PC-3 (cell line): ENCODE results near the gene MYCT1. TPM values are rescaled to one million over a fixed set of nuclear protein-coding genes. Genes with fewer than 3 reads are reported as not detected.

Experiments used
- ATAC-seq: fragments of 200-7000 bp; cut with Tn5 transposase; 2 replicates; pipeline ENCODE4 v1.9.1; 2020; ENCODE audit warnings: mild to moderate bottlenecking, moderate library complexity
- BruUV-seq: library from RNA; stranded (reverse); fragments of 400-500 nt; replicated peaks from 2 replicates; lab custom pipeline; 2021; lab: Mats Ljungman, UMichigan
- CTCF ChIA-PET: fragments of 300-600 bp; sonication (Branson Sonifier 250); formaldehyde crosslinking; loops from one replicate; lab custom pipeline; 2022; ENCODE audit warnings: antibody characterized with exemption; lab: Charles Lee
- POLR2A ChIA-PET: fragments of 300-600 bp; sonication (Branson Sonifier 250); formaldehyde crosslinking; loops from one replicate; lab custom pipeline; 2022; ENCODE audit warnings: antibody characterized with exemption; ENCODE audit not compliant: unreplicated experiment; lab: Charles Lee
- DNase-seq: peaks from one replicate; pipeline ENCODE4 v3.0.0-alpha.2; 2015
- H2AFZ ChIP-seq: fragments of 300-600 bp; sonication (generic); 2 replicates; pipeline ENCODE4 v1.6.0; 2016; ENCODE audit warnings: antibody characterized with exemption, low read length
- H3F3A ChIP-seq: fragments of 300-600 bp; sonication (generic); one replicate; pipeline ENCODE4 v1.6.0; 2017; ENCODE audit warnings: antibody characterized with exemption, low read length, control low read depth, mild to moderate bottlenecking; ENCODE audit not compliant: unreplicated experiment
- H3K27ac ChIP-seq: fragments of 300-600 bp; sonication (generic); 2 replicates; pipeline ENCODE4 v1.5.1; 2016; ENCODE audit warnings: mild to moderate bottlenecking, low read length
- H3K27me3 ChIP-seq: fragments of 300-600 bp; sonication (generic); 2 replicates; pipeline ENCODE4 v1.6.1; 2016; ENCODE audit warnings: low read length, mixed read lengths
- H3K36me3 ChIP-seq: fragments of 300-600 bp; sonication (generic); 2 replicates; pipeline ENCODE4 v1.6.1; 2016; ENCODE audit warnings: low read depth, mixed run types, low read length, mixed read lengths
- H3K4me1 ChIP-seq: fragments of 300-600 bp; sonication (generic); 2 replicates; pipeline ENCODE4 v1.5.1; 2016; ENCODE audit warnings: low read length; ENCODE audit not compliant: insufficient read depth
- H3K4me2 ChIP-seq: fragments of 300-600 bp; sonication (generic); 2 replicates; pipeline ENCODE4 v1.6.0; 2016; ENCODE audit warnings: low read length
- H3K4me3 ChIP-seq: fragments of 300-600 bp; sonication (generic); 2 replicates; pipeline ENCODE4 v1.5.1; 2016; ENCODE audit warnings: mild to moderate bottlenecking, low read length, mixed read lengths
- H3K79me2 ChIP-seq: fragments of 300-600 bp; sonication (generic); 2 replicates; pipeline ENCODE4 v1.6.1; 2017; ENCODE audit warnings: low read length, mixed read lengths
- H3K9ac ChIP-seq: fragments of 300-600 bp; sonication (generic); 2 replicates; pipeline ENCODE4 v1.6.0; 2016; ENCODE audit warnings: mild to moderate bottlenecking, low read length
- H3K9me2 ChIP-seq: fragments of 300-600 bp; sonication (generic); replicated peaks from 2 replicates; pipeline ENCODE4 v1.6.1; 2016; ENCODE audit warnings: mixed run types, low read length, mixed read lengths
- H3K9me3 ChIP-seq: fragments of 300-600 bp; sonication (generic); 2 replicates; pipeline ENCODE4 v1.6.1; 2016; ENCODE audit warnings: low read length, mixed read lengths
- H4K20me1 ChIP-seq: fragments of 300-600 bp; sonication (generic); 2 replicates; pipeline ENCODE4 v1.6.1; 2016; ENCODE audit warnings: low read length, mixed read lengths
- CTCF ChIP-seq: fragments of 300-600 bp; sonication (generic); conservative IDR thresholded peaks from 2 replicates; pipeline ENCODE4 v1.5.1; 2017; ENCODE audit warnings: antibody characterized with exemption, low read depth, mild to moderate bottlenecking, low read length
- EZH2 ChIP-seq: fragments of 300-600 bp; sonication (generic); IDR thresholded peaks from one replicate; pipeline ENCODE4 v1.6.1; 2017; ENCODE audit warnings: antibody characterized with exemption, mild to moderate bottlenecking, low read length; ENCODE audit not compliant: unreplicated experiment
- EZH2phosphoT487 ChIP-seq: fragments of 300-600 bp; sonication (generic); IDR thresholded peaks from 2 replicates; pipeline ENCODE4 v1.6.1; 2018; ENCODE audit warnings: mild to moderate bottlenecking, antibody characterized with exemption, low read length, borderline replicate concordance
- intact Hi-C: fragments of 100-400 bp; cut with micrococcal nuclease; formaldehyde crosslinking; loops from 2 replicates; pipeline ENCODE4 v1.9.0; 2023
- total RNA-seq: library from RNA; depleted of rRNA; stranded (reverse); fragments of >200 nt; gene quantifications from 2 replicates; pipeline ENCODE4 v1.2.3, GENCODE V29; 2014

Gene MYCT1
- total RNA-seq, 1 experiment from 2014 or later: 0.55 TPM

GRCh38 chr6:152769159-152769558, 71.5 kb downstream of the MYCT1 start:
- DNase-seq: no peak
- no peaks in the 10 kb centered on the region for H3K36me3 ChIP-seq
- TF ChIP-seq EZH2phosphoT487: no peak
- no peak for TF ChIP-seq CTCF
- no peak for TF ChIP-seq EZH2
- H2AFZ ChIP-seq: no peak overlapping the region
- intact Hi-C loops: no loop called here
- H3K9me2 ChIP-seq: no peaks in the 10 kb centered on the region
- ChIA-PET CTCF (no interaction called here), POLR2A (no interaction called here)
- H3K79me2 ChIP-seq: no peaks in the 10 kb centered on the region
- H3K27ac ChIP-seq: no peak overlapping the region
- H4K20me1 ChIP-seq: no peaks in the 10 kb centered on the region
- H3K4me3 ChIP-seq: no peak overlapping the region
- peaks cover 67% of the 10 kb centered on the region for H3K27me3 ChIP-seq
- H3K9me3 ChIP-seq: no peaks in the 10 kb centered on the region
- H3K9ac ChIP-seq: no peak overlapping the region
- BruUV-seq: no TSS peak
- no peak overlapping the region for H3K4me2 ChIP-seq
- H3K4me1 ChIP-seq: no peaks in the 10 kb centered on the region
- H3F3A ChIP-seq: no peaks in the 10 kb centered on the region
- no peak for ATAC-seq

- no TSS peak for BruUV-seq
Observed at GRCh38 chr6:152769993-152770392, 72.3 kb downstream of the MYCT1 start.

More at GRCh38 chr6:152769993-152770392, 72.3 kb downstream of the MYCT1 start:
- no peak overlapping the region for H2AFZ ChIP-seq
- H3K4me2 ChIP-seq: no peak overlapping the region
- POLR2A ChIA-PET: no interaction called here
- intact Hi-C loops: no loop called here
- H3K27ac ChIP-seq: no peak overlapping the region
- H3K4me3 ChIP-seq: no peak overlapping the region
- no peaks in the 10 kb centered on the region for H4K20me1 ChIP-seq
- H3K36me3 ChIP-seq: no peaks in the 10 kb centered on the region
- CTCF ChIA-PET: no interaction called here
- no peak for TF ChIP-seq CTCF
- TF ChIP-seq EZH2phosphoT487: no peak
- no peak for TF ChIP-seq EZH2
- H3K9me2 ChIP-seq: no peaks in the 10 kb centered on the region
- no peaks in the 10 kb centered on the region for H3K9me3 ChIP-seq
- H3F3A ChIP-seq: no peaks in the 10 kb centered on the region
- ATAC-seq: no peak
- peaks cover 68% of the 10 kb centered on the region for H3K27me3 ChIP-seq
- no peak overlapping the region for H3K9ac ChIP-seq
- no peaks in the 10 kb centered on the region for H3K79me2 ChIP-seq
- H3K4me1 ChIP-seq: no peaks in the 10 kb centered on the region
- no peak for DNase-seq
